OCI-LY3 (cell line): ENCODE data around the gene CNOT3.

Experiments used
- H2AFZ ChIP-seq: fragments of 200-600, 300-600 bp; shearing (Covaris generic); 2 replicates; pipeline ENCODE4 v1.6.0; 2014; ENCODE audit warnings: antibody characterized with exemption, low read depth, low read length
- H3K27ac ChIP-seq: fragments of 200-600, 300-600 bp; sonication (generic); 2 replicates; pipeline ENCODE4 v1.5.1; 2014; ENCODE audit warnings: mild to moderate bottlenecking, low read length, moderate library complexity, mixed read lengths
- H3K27me3 ChIP-seq: fragments of 200-600, 300-600 bp; sonication (generic); 2 replicates; pipeline ENCODE4 v1.6.1; 2014; ENCODE audit warnings: low read depth, low read length, mixed read lengths
- H3K36me3 ChIP-seq: fragments of 200-600, 300-600 bp; sonication (generic); replicated peaks from 2 replicates; pipeline ENCODE3; 2014; ENCODE audit warnings: low read depth, low read length, mixed read lengths
- H3K4me1 ChIP-seq: fragments of 300-600, 200-600 bp; sonication (generic); 2 replicates; pipeline ENCODE4 v1.6.1; 2014; ENCODE audit warnings: low read length, mixed read lengths
- H3K4me2 ChIP-seq: fragments of 200-600, 300-600 bp; sonication (generic); 2 replicates; pipeline ENCODE4 v1.6.1; 2014; ENCODE audit warnings: low read length, mixed read lengths
- H3K4me3 ChIP-seq: fragments of 300-600, 200-600 bp; sonication (generic); 2 replicates; pipeline ENCODE4 v1.5.1; 2014; ENCODE audit warnings: antibody characterized with exemption, mild to moderate bottlenecking, low read length, moderate library complexity
- H3K79me2 ChIP-seq: fragments of 300-600, 200-600 bp; shearing (Covaris generic); 2 replicates; pipeline ENCODE4 v1.6.1; 2014; ENCODE audit warnings: mild to moderate bottlenecking, low read length, mixed read lengths
- H3K9ac ChIP-seq: fragments of 300-600, 200-600 bp; shearing (Covaris generic); 2 replicates; pipeline ENCODE4 v1.6.0; 2014; ENCODE audit warnings: mild to moderate bottlenecking, low read length, moderate library complexity
- H3K9me3 ChIP-seq: fragments of 200-600, 300-600 bp; shearing (Covaris generic); 2 replicates; pipeline ENCODE4 v1.6.1; 2014; ENCODE audit warnings: low read length, mixed read lengths; ENCODE audit not compliant: insufficient read depth
- H4K20me1 ChIP-seq: fragments of 200-600, 300-600 bp; sonication (generic); 2 replicates; pipeline ENCODE4 v1.6.1; 2016; ENCODE audit warnings: low read length, mixed read lengths; ENCODE audit not compliant: insufficient read depth
- CTCF ChIP-seq: fragments of 200-600, 300-600 bp; sonication (generic); IDR thresholded peaks from 2 replicates; pipeline ENCODE4 v1.5.1; 2014; ENCODE audit warnings: antibody characterized with exemption, low read length, low read depth
- EZH2phosphoT487 ChIP-seq: fragments of 200-600 bp; shearing (Covaris generic); IDR thresholded peaks from 2 replicates; pipeline ENCODE4 v1.6.1; 2018; ENCODE audit warnings: antibody characterized with exemption, mixed run types, low read depth

Gene CNOT3

GRCh38 chr19:54107876-54108490 lies 29.6 kb upstream of the CNOT3 start:
- no peak overlapping the region for H2AFZ ChIP-seq
- H3K9ac ChIP-seq: no peak overlapping the region
- H3K27me3 ChIP-seq: no peaks in the 10 kb centered on the region
- peaks cover 3% of the 10 kb centered on the region; the same call in 1 of the 2 replicates for H3K4me1 ChIP-seq
- no peak overlapping the region for H3K27ac ChIP-seq
- TF ChIP-seq EZH2phosphoT487: no peak
- no peak for TF ChIP-seq CTCF
- H3K4me2 ChIP-seq: no peak overlapping the region
- H3K9me3 ChIP-seq: no peaks in the 10 kb centered on the region
- peaks cover 27% of the 10 kb centered on the region for H3K79me2 ChIP-seq
- H3K36me3 ChIP-seq: peaks cover 51% of the 10 kb centered on the region
- no peak overlapping the region for H3K4me3 ChIP-seq
- no peaks in the 10 kb centered on the region for H4K20me1 ChIP-seq

GRCh38 chr19:54108496-54108895 lies 29.1 kb upstream of the CNOT3 start:
- Histone ChIP-seq H3K27ac (no peak overlapping the region), H3K36me3 (peaks cover 56% of the 10 kb centered on the region), H3K27me3 (no peaks in the 10 kb centered on the region), H2AFZ (no peak overlapping the region), H3K9me3 (no peaks in the 10 kb centered on the region), H3K79me2 (peaks cover 25% of the 10 kb centered on the region), H4K20me1 (no peaks in the 10 kb centered on the region), H3K4me3 (no peak overlapping the region), H3K4me1 (peaks cover 1% of the 10 kb centered on the region; the same call in 1 of the 2 replicates), H3K4me2 (no peak overlapping the region), H3K9ac (no peak overlapping the region)
- TF ChIP-seq EZH2phosphoT487: no peak
- TF ChIP-seq CTCF: no peak

- peaks cover 55% of the 10 kb centered on the region for H3K36me3 ChIP-seq
- no peaks in the 10 kb centered on the region for H4K20me1 ChIP-seq
- no peak overlapping the region for H3K4me2 ChIP-seq
- peaks cover 23% of the 10 kb centered on the region for H3K79me2 ChIP-seq
- H3K27me3 ChIP-seq: no peaks in the 10 kb centered on the region
- no peak overlapping the region for H3K4me3 ChIP-seq
- no peak overlapping the region for H2AFZ ChIP-seq
- H3K4me1 ChIP-seq: no peaks in the 10 kb centered on the region
- H3K9ac ChIP-seq: no peak overlapping the region
- TF ChIP-seq EZH2phosphoT487 (no peak), CTCF (no peak)
- no peak overlapping the region for H3K27ac ChIP-seq
- H3K9me3 ChIP-seq: no peaks in the 10 kb centered on the region
Measured at GRCh38 chr19:54109651-54110050, 27.9 kb upstream of the CNOT3 start.

GRCh38 chr19:54114340-54115108 lies 23.0 kb upstream of the CNOT3 start:
- Histone ChIP-seq H3K4me1 (peaks cover 8% of the 10 kb centered on the region), H3K4me3 (peak overlapping the region; percentile 78), H3K4me2 (peak overlapping the region; percentile 88), H3K27me3 (no peaks in the 10 kb centered on the region), H3K79me2 (peaks cover 43% of the 10 kb centered on the region), H3K36me3 (peaks cover 24% of the 10 kb centered on the region), H3K27ac (peak overlapping the region; percentile 75), H3K9me3 (no peaks in the 10 kb centered on the region), H3K9ac (peak overlapping the region; percentile 87), H2AFZ (peak overlapping the region; percentile 95; the same call in 1 of the 2 replicates), H4K20me1 (no peaks in the 10 kb centered on the region)
- no peak for TF ChIP-seq CTCF
- no peak for TF ChIP-seq EZH2phosphoT487
